ENCODE measurements around the gene CABLES2.
A peak's percentile ranks its signal among the peaks of the same experiment; 100 is the strongest.
"Not testable (repeated sequence)": the region's sequence is repeated elsewhere in the genome, so short reads cannot be mapped to it uniquely, and the experiment has no call there.

CABLES2 gene

GRCh38 chr20:62373631-62374179, 33.4 kb downstream of the CABLES2 start:
- no CpG with 5 or more reads among the region's 40 CpGs for WGBS (ENCODE audit: insufficient coverage, insufficient read length)
- not testable (repeated sequence) for DNase-seq (ENCODE audit: low read depth, low spot score); H3K36me3 ChIP-seq (ENCODE audit: control insufficient read depth, insufficient read depth, low read length); H3K27ac ChIP-seq (ENCODE audit: low read length); H3K9me3 ChIP-seq (ENCODE audit: control insufficient read depth, insufficient read depth, low read length); H3K27me3 ChIP-seq (ENCODE audit: control insufficient read depth, insufficient read depth, low read length); H3K4me3 ChIP-seq (ENCODE audit: low read length)
- peaks cover 24% of the 10 kb centered on the region for H3K4me1 ChIP-seq (ENCODE audit: control insufficient read depth, insufficient read depth, low read length)

GRCh38 chr20:62372042-62372993, 34.8 kb downstream of the CABLES2 start:
- WGBS (ENCODE audit: insufficient coverage, insufficient read length), result no CpG with 5 or more reads among the region's 29 CpGs
- Histone ChIP-seq H3K4me1 (ENCODE audit: control insufficient read depth, insufficient read depth, low read length) (peaks cover 24% of the 10 kb centered on the region), H3K36me3 (ENCODE audit: control insufficient read depth, insufficient read depth, low read length) (no peaks in the 10 kb centered on the region), H3K9me3 (ENCODE audit: control insufficient read depth, insufficient read depth, low read length) (no peaks in the 10 kb centered on the region), H3K27ac (ENCODE audit: low read length) (no peak overlapping the region), H3K27me3 (ENCODE audit: control insufficient read depth, insufficient read depth, low read length) (no peaks in the 10 kb centered on the region), H3K4me3 (ENCODE audit: low read length) (no peak overlapping the region)
- no peak for DNase-seq (ENCODE audit: low read depth, low spot score)

DNA sequence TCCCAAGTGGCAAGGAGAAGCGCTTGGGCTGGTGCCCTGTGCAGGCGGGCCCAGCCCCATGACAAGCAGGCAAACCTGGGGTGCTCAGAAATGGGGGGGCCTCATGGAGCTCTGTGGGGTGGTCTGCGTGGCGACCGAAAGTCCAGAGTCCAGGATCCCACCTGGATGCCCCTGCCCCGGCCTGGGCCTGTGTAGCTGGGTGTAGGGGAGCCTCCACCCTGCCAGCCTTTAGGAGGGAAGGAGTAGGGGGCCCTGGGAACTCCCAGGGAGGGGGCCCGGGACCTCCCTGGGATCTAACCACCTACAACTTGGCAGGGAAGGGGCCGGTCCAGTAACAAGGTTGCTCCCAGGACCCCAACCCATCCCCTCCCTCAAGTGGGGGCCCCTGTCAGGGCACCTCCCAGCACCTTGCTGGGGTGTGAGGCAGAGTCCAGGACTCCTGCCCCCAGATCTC, 35.5 kb downstream of the CABLES2 start:
- Histone ChIP-seq H3K9me3 (ENCODE audit: control insufficient read depth, insufficient read depth, low read length) (no peaks in the 10 kb centered on the region), H3K4me1 (ENCODE audit: control insufficient read depth, insufficient read depth, low read length) (peaks cover 24% of the 10 kb centered on the region), H3K27ac (ENCODE audit: low read length) (no peak overlapping the region), H3K4me3 (ENCODE audit: low read length) (no peak overlapping the region), H3K27me3 (ENCODE audit: control insufficient read depth, insufficient read depth, low read length) (no peaks in the 10 kb centered on the region), H3K36me3 (ENCODE audit: control insufficient read depth, insufficient read depth, low read length) (no peaks in the 10 kb centered on the region)
- no CpG with 5 or more reads among the region's 8 CpGs for WGBS (ENCODE audit: insufficient coverage, insufficient read length)
- no peak for DNase-seq (ENCODE audit: low read depth, low spot score)

DNA sequence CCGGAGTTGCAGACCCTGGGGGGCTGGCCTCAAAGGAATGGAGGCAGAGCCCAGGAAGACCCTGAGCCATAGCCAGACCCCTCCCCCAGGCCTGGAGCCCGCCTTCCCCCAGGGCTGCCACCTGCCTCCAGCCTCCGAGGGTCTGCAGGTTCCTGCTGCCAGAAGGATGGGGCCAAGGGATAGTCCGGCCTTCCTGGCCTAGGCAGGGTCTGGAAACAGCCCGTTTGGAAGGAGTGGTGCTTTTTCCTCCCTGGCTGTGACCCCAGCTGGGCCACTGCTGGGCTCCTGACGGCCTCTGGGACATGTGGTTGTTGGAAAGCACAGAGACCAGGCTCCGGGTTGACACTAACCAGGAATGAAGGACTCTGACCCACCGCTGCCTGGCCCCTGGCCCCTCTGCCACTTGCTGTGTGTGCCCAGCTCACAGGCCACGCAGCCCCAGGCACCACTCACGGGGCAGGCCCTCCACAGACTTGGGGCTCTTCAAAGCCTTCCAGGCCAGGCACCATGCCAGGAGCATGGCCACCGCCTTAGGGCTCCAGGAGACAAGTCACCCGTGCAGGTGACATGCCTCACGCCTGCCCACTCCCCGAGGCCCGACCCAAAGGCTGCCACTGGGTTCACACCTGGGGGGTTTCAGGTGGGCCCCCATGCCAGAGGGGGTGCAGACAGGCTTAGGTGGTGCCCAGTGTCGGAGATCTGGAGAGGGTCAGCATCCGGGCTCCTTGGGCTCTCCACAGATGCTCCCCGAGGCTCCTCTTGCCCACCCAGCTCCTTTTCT, 36.1 kb downstream of the CABLES2 start:
- WGBS (ENCODE audit: insufficient coverage, insufficient read length), result no CpG with 5 or more reads among the region's 18 CpGs
- H3K27ac ChIP-seq (ENCODE audit: low read length), result no peak overlapping the region
- H3K4me3 ChIP-seq (ENCODE audit: low read length), result no peak overlapping the region
- no peaks in the 10 kb centered on the region for H3K36me3 ChIP-seq (ENCODE audit: control insufficient read depth, insufficient read depth, low read length)
- no peak for DNase-seq (ENCODE audit: low read depth, low spot score)
- H3K4me1 ChIP-seq (ENCODE audit: control insufficient read depth, insufficient read depth, low read length), result peaks cover 22% of the 10 kb centered on the region
- no peaks in the 10 kb centered on the region for H3K9me3 ChIP-seq (ENCODE audit: control insufficient read depth, insufficient read depth, low read length)
- H3K27me3 ChIP-seq (ENCODE audit: control insufficient read depth, insufficient read depth, low read length), result no peaks in the 10 kb centered on the region

DNA sequence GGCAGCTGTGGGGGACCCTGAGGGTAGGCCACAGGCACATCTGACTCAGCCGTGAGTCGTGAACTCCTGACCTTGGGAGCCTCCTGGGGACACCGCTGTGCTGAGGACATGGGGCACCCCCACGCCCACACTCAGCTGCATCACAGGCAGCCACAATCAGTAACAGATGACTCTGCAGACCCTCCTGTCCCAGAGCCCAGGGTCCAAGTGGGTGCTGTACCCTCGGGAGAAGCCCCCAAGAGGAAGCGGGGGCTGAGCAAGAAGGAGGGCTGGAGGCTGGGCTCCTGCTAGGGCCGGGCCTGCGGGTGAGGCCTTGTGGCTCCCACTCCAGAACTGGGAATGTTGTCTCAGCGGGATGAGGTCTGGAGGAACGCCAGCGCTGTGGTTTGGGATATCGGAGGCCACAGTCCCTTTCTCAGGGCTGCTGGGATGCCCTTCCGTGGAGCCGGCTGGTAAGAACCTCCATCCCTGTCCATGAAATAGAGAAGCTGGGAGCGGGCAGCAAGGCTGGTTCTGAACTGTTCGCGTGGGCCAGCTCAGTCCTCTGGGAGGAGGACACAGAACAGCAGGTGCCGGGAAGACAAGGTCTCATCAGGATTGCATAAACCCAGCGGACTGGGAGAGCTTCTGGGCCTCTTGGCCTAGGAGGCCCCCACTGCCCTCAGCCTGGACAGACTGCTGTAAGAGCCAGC, 36.8 kb downstream of the CABLES2 start:
- WGBS (ENCODE audit: insufficient coverage, insufficient read length), result no CpG with 5 or more reads among the region's 19 CpGs
- no peak for DNase-seq (ENCODE audit: low read depth, low spot score)
- no peaks in the 10 kb centered on the region for H3K9me3 ChIP-seq (ENCODE audit: control insufficient read depth, insufficient read depth, low read length)
- H3K4me3 ChIP-seq (ENCODE audit: low read length), result no peak overlapping the region
- no peaks in the 10 kb centered on the region for H3K27me3 ChIP-seq (ENCODE audit: control insufficient read depth, insufficient read depth, low read length)
- H3K4me1 ChIP-seq (ENCODE audit: control insufficient read depth, insufficient read depth, low read length), result peaks cover 18% of the 10 kb centered on the region
- H3K36me3 ChIP-seq (ENCODE audit: control insufficient read depth, insufficient read depth, low read length), result no peaks in the 10 kb centered on the region
- no peak overlapping the region for H3K27ac ChIP-seq (ENCODE audit: low read length)

DNA sequence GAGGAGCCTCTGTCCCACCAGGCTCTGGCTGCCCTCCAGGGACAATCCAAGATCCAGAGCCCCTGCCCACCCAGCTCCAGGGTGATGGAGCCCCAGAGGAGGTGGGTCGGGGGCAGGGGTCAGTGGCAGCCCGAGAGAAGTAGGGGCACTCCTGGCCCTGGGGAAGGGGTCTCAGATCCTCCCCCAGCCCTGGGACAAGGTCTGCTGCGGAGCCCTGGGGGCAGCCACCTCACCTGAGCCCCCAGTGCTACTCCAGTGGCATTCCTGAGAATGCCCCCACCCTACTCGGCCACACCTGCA, 37.3 kb downstream of the CABLES2 start:
- Histone ChIP-seq H3K27ac (ENCODE audit: low read length) (no peak overlapping the region), H3K9me3 (ENCODE audit: control insufficient read depth, insufficient read depth, low read length) (no peaks in the 10 kb centered on the region), H3K4me1 (ENCODE audit: control insufficient read depth, insufficient read depth, low read length) (peaks cover 18% of the 10 kb centered on the region), H3K4me3 (ENCODE audit: low read length) (no peak overlapping the region), H3K27me3 (ENCODE audit: control insufficient read depth, insufficient read depth, low read length) (no peaks in the 10 kb centered on the region), H3K36me3 (ENCODE audit: control insufficient read depth, insufficient read depth, low read length) (no peaks in the 10 kb centered on the region)
- whole genome bisulfite sequencing (ENCODE audit: insufficient coverage, insufficient read length), result no CpG with 5 or more reads among the region's 4 CpGs
- no peak for DNase-seq (ENCODE audit: low read depth, low spot score)

DNA sequence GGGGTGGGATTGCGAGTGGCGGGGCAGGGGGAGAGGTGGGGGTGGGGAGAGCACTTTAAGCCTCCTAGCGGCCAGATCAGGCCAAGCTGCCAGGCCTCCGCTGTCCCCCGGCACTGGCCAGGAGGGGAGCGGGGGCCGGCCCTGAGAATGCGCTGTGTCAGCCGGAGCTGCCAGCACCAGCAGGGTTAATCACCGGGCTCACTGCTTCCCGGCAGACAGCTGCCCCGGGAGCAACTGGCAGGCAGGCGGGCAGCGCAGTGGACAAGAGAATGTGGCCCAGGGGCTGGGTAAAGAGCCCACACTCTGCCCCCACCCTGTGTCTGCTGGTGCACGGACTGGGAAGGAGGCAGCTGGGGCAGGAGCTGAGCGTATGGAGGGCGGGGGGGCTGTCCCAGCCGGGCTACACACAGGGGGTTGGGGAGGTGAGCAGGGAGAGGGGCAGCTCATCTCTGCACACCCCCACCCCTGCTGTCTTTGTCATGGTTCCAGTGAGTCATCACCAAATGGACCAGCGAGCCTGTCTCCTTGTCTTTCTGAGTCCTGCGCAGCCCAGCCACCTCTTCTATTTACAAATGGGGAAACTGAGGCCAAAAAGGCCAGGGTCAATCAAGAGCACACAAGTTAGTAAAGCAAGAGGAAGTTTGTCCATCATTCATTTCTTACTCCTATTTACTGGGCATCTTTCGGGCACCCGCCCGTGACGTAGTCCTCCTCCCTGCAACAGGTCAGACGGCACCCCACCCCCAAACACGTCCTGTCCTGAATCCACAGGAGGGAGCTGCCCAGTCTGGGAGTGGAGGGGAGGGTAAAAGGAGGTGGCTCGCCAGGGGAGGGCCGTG, 37.9 kb downstream of the CABLES2 start:
- no peaks in the 10 kb centered on the region for H3K36me3 ChIP-seq (ENCODE audit: control insufficient read depth, insufficient read depth, low read length)
- H3K27ac ChIP-seq (ENCODE audit: low read length), result no peak overlapping the region
- H3K4me1 ChIP-seq (ENCODE audit: control insufficient read depth, insufficient read depth, low read length), result peaks cover 20% of the 10 kb centered on the region
- no peaks in the 10 kb centered on the region for H3K27me3 ChIP-seq (ENCODE audit: control insufficient read depth, insufficient read depth, low read length)
- H3K4me3 ChIP-seq (ENCODE audit: low read length), result peak overlapping the region; percentile 20; the same call in 1 of the 2 replicates
- no peak for DNase-seq (ENCODE audit: low read depth, low spot score)
- WGBS (ENCODE audit: insufficient coverage, insufficient read length), result no CpG with 5 or more reads among the region's 28 CpGs
- no peaks in the 10 kb centered on the region for H3K9me3 ChIP-seq (ENCODE audit: control insufficient read depth, insufficient read depth, low read length)

DNA sequence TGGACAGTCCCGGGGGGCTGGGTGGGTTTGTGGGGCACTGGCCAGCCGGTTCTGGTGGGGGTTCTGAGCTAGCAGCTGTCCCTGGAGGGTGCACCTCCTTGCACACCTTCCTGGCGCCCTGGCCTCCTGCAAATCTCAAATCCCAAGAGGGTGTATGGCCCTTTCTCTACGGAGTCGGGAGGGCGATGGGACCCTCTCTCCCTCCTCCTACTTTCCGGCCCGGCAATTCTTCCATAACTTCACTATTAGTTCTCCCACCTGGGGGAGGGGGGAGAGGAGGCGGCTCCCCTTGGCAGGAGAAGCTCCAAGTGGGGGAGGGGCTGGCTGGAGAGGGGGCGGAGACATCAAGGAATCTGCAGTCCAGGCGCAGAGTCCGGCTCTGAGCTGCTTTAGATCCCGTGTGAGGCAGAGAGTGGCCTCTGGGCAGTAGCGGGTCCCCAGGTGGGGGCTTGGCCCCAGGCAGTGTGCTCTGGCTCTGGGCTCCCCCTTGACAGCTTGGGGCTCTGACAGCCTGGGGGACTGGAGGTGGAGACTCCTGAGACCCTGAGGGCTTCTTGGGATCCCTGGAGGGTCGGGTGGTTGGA, 38.6 kb downstream of the CABLES2 start:
- peaks cover 25% of the 10 kb centered on the region for H3K4me1 ChIP-seq (ENCODE audit: control insufficient read depth, insufficient read depth, low read length)

DNA sequence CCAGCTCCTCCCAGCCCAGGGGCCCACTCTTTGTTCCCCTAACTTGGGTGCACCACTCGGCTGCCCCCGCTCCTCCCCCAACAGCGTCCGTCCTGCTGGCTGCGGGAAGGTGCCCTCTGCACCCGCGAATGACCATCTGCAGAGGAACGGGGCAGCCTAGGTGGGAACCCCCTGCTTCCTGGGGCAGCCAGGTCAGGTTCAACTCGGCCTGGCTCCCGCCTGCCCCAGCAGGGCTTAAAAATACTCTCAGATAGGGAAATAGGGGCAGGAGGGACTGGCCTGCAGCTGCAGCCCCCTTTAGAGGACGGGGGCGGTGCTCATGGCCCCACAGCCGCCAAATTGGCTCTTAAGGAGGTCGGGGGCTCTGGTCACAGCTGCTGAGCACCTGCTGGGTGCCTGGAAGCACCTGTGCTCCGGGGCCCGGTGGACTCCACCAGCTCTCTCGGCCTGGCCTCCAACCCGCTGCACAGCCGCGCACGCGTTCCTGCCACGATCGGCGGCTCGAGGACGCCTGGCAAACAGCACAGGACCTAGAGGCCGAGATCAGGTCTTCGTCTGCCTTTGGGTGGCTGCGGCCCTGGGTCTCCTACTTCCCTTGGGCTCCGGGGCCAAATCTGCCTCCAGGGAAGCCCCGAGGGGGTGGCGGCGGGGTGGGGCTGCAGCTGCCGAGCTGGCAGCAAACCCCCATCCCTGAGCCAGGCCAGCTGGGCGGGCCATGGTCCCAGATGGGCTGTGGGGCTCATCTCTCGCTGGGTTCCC, 39.3 kb downstream of the CABLES2 start:
- H3K27ac ChIP-seq (ENCODE audit: low read length), result no peak overlapping the region

More for the DNA sequence above, 38.6 kb downstream of the CABLES2 start:
- DNase-seq (ENCODE audit: low read depth, low spot score), result no peak
- WGBS (ENCODE audit: insufficient coverage, insufficient read length), result no CpG with 5 or more reads among the region's 15 CpGs
- H3K27me3 ChIP-seq (ENCODE audit: control insufficient read depth, insufficient read depth, low read length), result no peaks in the 10 kb centered on the region
- H3K4me3 ChIP-seq (ENCODE audit: low read length), result peak overlapping the region; percentile 74; the same call in 1 of the 2 replicates
- H3K27ac ChIP-seq (ENCODE audit: low read length), result no peak overlapping the region
- H3K36me3 ChIP-seq (ENCODE audit: control insufficient read depth, insufficient read depth, low read length), result no peaks in the 10 kb centered on the region
- no peaks in the 10 kb centered on the region for H3K9me3 ChIP-seq (ENCODE audit: control insufficient read depth, insufficient read depth, low read length)

More for the DNA sequence above, 39.3 kb downstream of the CABLES2 start:
- Histone ChIP-seq H3K4me1 (ENCODE audit: control insufficient read depth, insufficient read depth, low read length) (peaks cover 26% of the 10 kb centered on the region), H3K36me3 (ENCODE audit: control insufficient read depth, insufficient read depth, low read length) (no peaks in the 10 kb centered on the region), H3K27me3 (ENCODE audit: control insufficient read depth, insufficient read depth, low read length) (no peaks in the 10 kb centered on the region), H3K4me3 (ENCODE audit: low read length) (peak overlapping the region; percentile 74; the same call in 1 of the 2 replicates), H3K9me3 (ENCODE audit: control insufficient read depth, insufficient read depth, low read length) (no peaks in the 10 kb centered on the region)
- no CpG with 5 or more reads among the region's 37 CpGs for WGBS (ENCODE audit: insufficient coverage, insufficient read length)
- DNase-seq (ENCODE audit: low read depth, low spot score), result no peak

Data from iPS DF 6.9 (cell line).